Forelimb muscle (tissue), 1 donor: ENCODE measurements around the gene RGL3. TPM values are rescaled to one million over a fixed set of nuclear protein-coding genes. Genes with fewer than 3 reads are reported as not detected.
"Not testable (repeated sequence)": the region's sequence is repeated elsewhere in the genome, so short reads cannot be mapped to it uniquely, and the experiment has no call there.

Experiments used
- DNase-seq: peaks from one replicate; pipeline ENCODE4 v3.0.0-alpha.2; 2013; ENCODE audit warnings: low read depth
- polyA plus RNA-seq: library from polyadenylated mRNA; unstranded; fragments of 120-200 nt; gene quantifications from one replicate; pipeline ENCODE4 v1.2.1, GENCODE V29; 2013; ENCODE audit not compliant: insufficient read length

RGL3 gene
- polyA plus RNA-seq, 1 donor = 0.40 TPM

DNA sequence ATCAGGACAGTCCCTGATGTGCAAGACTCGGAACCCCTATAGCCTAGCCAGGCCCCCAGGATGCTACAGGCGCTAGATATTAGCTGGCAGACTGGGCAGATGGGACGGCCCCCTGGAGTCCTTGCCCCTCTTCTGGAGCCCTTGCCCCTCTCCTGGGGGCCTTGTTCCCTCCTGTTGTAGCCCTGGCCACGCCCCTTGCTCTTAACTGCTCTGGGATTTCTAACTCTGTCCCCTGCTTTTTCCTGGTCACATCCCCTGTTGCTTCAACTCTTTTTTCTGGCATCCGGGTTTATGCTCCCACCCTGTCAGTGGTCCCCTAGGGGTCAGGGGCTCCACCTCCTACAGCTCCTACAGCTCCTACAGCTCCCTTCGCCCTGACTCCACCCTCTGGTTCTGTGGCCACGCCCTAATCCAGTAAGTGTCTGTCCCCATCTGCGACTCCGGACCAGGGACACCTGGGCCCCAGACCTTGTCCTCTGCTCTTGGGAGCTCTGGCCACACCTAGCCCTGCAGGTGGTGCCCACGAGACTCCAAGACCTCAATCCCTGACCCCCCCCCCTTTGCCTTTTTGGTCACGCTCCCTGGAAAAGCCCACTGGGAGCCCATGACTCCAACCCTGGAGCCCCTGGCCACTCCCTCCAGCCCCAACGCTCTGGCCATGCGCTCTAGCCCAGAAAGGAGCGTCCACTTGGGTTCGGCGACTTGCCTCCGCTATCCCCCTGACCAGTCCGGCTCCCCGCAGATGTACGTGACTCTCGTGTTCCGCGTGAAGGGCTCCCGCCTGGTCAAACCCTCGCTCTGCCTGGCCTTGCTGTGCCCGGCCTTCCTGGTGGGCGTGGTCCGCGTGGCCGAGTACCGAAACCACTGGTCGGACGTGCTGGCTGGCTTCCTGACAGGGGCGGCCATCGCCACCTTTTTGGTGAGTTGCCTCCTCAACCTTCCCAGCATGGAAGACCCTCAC, 57.1 kb downstream of the RGL3 start:
- no peak for DNase-seq

DNA sequence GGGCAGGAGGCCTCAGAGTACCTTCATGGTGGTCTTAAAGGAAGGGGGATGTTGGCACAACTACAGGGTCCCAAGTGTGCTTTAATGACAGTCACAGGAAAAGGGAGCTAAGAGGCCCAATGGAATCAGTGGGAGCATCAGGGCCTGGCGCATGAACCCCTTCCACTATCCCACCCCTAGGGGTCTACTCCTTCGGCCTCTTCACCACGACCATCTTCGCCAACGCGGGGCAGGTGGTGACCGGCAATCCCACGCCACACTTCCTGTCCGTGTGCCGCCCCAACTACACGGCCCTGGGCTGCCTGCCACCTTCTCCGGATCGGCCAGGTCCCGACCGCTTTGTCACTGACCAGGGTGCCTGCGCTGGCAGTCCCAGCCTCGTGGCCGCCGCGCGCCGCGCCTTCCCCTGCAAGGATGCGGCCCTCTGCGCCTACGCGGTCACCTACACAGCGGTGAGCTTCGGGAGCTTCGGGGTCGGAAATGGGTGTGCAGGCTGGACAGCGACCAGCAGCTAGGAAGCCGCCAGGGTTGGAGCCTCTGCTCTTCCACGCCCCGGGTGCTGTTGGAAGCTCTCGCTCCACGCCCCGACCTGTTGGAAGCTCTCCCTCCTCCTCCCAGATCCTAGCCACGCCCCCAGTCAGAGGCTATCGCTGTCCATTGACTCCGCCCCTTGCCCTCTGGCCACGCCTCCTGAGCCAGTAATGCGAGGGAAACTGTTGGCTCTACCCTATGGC, 57.9 kb downstream of the RGL3 start:
- no peak for DNase-seq

DNA sequence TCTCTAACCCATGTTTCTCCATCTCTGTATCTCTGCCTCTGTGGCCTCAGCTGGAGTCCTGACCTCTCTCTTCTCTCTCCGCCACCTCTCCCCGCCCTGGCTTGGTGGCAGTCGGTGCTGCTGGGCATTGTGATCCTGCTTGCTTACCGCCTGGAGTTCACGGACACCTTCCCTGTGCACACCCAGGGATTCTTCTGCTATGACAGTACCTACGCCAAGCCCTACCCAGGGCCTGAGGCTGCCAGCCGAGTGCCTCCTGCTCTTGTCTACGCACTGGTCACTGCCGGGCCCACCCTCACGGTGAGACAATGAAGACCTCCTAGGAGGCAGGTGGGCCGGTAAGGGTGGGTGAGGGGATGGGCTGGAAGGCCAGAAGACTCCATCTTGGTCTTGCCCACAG, 59.7 kb downstream of the RGL3 start:
- no peak for DNase-seq

DNA sequence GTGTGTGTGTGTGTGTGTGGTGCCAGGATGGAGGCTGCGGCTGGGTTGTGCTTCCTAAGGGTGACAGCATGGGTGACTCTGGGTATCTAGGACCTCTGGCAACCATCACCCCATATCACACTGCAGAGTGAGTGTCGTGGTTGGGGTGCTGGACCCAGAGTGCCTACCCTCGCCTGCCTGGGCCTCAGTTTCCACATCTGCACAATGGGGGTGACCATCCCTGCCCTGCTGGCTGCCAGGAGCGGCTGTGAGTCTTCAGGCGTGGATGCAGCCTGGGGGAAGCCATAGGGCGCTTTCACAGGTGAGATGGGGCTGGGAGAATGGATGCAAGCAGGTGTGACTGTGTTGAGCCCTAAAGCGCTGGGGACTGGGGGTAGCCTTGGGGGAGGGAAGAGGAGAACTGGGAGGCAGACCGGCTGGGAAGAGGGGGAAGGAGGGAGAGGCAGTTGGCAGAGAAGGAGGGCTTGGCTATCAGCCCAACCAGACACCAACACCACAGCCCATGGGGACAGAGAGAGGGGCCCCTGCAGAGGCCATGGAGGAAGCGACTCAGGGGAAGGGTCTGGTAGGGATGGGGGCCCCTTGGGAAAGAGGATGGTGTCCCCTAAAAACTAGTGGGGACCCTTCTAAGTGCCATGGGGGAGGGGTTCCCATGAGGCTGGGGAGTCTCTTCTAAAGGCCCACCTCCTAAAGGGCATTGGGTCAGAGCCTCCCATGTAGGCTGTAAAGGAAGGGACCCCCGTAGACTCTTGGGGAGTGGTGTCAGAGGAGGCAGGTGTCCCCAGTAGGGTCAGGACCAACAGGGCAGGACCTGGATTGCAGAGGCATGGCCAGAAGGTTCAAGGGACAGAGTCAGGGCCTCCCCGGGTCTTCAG, 62.2 kb downstream of the RGL3 start:
- no peak for DNase-seq

DNA sequence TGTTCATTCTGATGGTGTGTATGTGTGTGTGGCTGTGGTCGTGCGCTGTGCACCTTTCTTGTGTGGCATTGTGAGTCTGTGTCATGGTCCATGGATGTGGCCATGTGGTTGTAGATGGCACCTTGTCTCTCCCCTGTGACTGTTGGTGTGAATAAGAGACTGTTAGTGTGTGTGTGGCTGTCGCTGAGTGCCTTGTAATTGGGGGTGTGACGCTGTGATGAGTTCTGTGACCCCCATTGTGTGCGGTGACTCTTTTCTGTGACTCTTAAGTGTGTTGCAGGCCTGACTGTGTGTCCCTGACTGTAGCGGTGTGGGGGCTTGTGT, 63.1 kb downstream of the RGL3 start:
- DNase-seq = no peak

DNA sequence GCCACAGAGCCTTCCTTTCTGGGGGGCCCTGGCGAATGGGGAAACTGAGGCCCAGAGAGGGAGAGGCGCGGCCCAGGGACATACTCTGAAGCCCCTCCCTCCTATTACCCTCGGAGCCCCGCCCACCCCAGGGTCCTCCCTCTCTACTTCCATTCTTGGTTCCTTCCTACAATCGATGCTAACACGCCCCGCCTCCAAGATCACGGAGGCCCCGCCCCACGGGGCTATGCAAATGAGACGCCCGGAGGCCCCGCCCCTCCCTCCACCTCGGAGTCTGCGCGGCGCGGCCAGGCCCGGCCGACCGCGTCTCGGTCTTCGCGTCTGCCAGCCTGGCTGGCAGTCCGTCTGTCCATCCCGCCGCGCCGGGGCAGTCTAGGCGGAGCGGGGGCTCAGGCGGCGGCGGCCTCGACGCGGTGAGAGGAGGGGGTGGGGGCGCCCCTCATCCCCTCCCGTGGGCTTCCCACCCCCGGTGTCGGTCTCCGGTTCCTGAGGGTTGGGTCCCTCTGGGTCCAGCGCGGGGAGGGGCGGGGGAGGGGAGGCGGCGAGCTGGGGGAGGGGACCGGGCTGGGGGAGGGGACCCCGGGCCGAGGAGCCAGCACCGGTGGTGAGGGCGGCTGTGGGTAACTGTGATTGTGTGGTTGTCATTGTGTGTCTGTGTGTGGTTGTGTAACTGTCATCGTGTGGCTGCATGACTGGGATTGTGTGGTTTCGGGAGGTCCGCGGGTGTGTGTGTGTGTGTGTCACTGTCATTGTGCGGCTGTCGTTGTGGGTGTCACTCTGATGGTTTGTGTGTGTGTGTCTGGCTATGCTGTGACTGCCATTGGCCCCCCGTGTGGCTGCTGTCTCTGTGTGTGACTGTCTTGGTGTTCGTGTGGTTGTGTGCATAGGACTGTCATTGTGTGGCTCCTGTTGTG, 63.7 kb downstream of the RGL3 start, which contains the start of gene PLPPR2:
Gene PLPPR2, plus strand, starts transcription at position 273 of the 914 bp plus-strand sequence. CDS start 2,242 bp downstream, outside the sequence.
- DNase-seq = peak; percentile 62

DNA sequence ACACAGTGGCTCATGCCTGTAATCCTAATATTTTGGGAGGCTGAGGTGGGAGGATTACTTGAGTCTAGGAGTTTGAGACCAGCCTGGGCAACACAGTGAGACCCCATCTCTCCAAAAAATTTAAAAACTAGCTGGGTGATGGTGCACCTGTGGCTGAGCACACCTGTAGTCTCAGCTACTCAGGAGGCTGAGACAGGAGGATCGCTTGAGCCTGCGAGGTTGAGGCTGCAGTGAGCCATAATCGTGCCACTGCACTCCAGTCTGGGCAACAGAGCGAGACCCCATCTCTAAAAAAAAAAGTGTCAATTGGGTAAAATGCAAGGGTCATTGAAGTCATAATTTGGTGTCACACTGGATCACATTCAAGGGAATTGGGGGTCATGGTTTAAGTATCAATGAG, 65.0 kb downstream of the RGL3 start:
- DNase-seq = not testable (repeated sequence)

DNA sequence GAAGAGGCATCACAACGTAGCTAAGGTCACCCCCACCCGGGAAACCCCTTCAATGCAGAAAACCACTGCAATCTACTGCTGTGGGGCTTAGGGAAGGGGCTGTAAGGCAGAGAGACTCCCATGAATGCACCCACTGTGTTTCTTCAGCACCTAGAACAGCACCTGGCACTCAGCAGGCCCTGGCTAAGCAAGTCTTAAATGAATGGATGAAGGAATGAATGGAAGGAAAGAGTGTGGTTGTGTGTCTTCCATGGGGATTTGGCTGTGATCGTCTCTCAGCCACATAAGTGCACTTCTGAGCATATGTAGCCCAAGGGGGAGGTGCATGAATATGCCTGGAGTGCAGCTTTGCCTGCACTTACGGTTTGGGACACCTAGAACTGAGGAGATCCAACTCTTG, 69.9 kb downstream of the RGL3 start:
- no peak for DNase-seq

DNA sequence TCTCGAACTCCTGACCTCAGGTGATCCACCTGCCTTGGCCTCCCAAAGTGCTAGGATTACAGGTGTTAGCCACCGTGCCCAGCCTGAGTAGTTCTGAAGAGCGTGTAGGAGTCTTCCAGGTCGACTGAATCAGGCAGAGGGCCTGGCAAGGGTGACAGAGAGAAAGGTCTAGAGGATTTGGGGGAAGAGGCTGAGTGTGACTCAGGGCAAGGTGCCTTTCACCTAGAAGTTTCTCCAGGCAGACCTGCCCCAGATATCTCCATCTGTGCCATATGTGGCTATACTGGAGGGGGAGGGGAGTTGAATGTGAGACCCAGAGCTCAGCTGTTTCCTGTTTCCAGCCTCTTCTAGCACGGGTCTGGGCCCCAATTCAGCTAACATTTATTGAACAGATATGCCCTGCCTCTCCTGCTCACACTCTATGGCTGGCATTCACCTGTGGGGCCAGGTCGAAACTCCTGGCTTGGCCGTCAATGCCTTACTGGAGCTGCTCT, 71.5 kb downstream of the RGL3 start:
- DNase-seq = no peak

DNA sequence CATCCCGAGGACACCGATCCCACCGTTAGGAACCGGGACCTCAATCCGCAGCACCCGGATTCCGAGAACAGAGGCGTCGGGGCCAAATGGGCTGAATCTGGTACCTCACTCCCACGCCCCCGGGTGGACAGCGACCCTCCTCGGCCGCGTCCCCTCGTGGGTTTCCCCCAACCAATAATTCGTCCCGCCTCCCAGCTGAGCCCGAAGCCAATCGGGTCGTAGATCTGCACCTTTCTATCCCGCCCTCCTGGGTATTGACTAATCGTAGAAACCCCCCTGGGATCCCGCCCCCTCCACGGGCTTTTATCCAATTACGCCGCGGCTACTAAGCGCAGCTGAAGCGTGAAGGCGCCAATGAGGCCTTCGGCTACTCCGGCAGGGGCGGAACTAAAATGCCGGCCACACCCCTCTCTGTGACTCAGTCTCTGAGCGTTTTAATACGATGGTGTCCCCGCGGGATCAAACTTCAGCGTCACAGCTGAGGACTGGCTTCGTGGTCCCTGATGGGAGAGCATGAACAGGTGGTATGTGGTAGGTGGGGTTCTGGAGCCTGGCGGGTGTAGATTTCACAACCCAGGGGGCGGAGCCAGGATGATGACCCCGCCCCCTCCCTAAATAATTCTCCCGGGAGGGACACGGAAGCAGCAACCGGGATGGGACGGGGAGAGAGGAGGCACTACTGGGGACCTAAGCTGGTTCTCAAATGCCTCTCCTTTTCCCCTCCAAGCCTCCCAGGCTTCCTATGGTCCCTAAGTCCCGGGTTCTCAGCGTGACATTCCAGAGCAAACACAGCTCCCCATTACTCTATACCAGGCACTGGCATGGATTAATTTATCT, 72.8 kb downstream of the RGL3 start, which contains the start of the genes CCDC159 and TMEM205:
Gene CCDC159, plus strand, starts transcription at position 416 of the 837 bp plus-strand sequence. Its CDS starts 88 bp downstream, at position 504.
Gene TMEM205, minus strand, starts transcription at position 165 of the 837 bp plus-strand sequence. CDS start 649 bp downstream, outside the sequence.
- DNase-seq = peak; percentile 82

DNA sequence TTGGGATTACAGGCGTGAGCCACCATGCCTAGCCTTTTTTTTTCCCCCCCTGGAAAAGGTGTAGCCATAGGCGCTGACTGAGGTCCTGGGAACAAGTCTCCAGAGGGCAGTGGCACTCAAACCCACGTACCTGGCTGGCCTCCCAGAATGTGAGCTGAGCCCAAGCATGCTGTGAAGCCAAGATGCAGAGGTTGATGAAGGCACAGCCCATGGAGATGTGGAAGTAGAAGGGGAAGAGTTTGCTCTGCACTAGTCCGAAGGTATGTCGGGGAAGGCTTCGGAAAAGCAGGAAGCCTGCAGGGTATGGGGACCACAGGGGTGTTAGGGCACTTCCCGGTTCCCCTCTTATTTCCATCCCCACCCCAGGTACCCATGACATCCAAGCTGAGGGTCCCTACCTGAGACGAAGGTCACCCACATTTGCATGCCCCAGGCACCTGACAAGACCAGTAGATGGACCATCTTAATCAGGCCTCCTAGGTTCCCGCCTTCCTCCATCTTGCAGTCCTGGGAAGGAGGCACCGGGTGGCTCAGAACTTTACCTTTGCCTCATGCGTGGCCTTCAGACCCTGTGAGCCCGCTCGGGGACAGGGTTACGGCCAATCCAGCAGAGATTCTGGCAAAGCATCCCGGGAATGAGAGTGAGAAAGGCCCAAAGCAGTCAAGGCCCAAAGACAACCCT, 73.9 kb downstream of the RGL3 start:
- DNase-seq = no peak

Other genes with a start within 250 kb of the RGL3 start
- 103 TPM for gene KANK2, start 221.8 kb downstream of the RGL3 start, polyA plus RNA-seq
- gene ANGPTL8, start 179.7 kb downstream of the RGL3 start, polyA plus RNA-seq = 0.87 TPM
- 34.5 TPM for gene DOCK6, start 156.8 kb downstream of the RGL3 start, polyA plus RNA-seq
- not detected for gene TSPAN16, start 123.2 kb downstream of the RGL3 start, polyA plus RNA-seq
- 5.2 TPM for gene RAB3D, start 79.7 kb downstream of the RGL3 start, polyA plus RNA-seq
- 44.9 TPM for gene TMEM205, start 73.0 kb downstream of the RGL3 start, polyA plus RNA-seq
- 7.6 TPM for gene CCDC159, start 72.8 kb downstream of the RGL3 start, polyA plus RNA-seq
- gene PLPPR2, start 63.9 kb downstream of the RGL3 start, polyA plus RNA-seq = 11.3 TPM
- gene SWSAP1, start 44.6 kb downstream of the RGL3 start, polyA plus RNA-seq = 1.3 TPM
- gene EPOR, start 35.0 kb downstream of the RGL3 start, polyA plus RNA-seq = 2.9 TPM
- 0.20 TPM for gene ODAD3, start 15.8 kb upstream of the RGL3 start, polyA plus RNA-seq
- gene PRKCSH, start 16.3 kb upstream of the RGL3 start, polyA plus RNA-seq = 158 TPM
- 0.04 TPM for gene ELAVL3, start 61.7 kb upstream of the RGL3 start, polyA plus RNA-seq
- gene ZNF653, start 86.5 kb upstream of the RGL3 start, polyA plus RNA-seq = 6.0 TPM
- 38.2 TPM for gene ECSIT, start 109.8 kb upstream of the RGL3 start, polyA plus RNA-seq
- 179 TPM for gene CNN1, start 119.5 kb upstream of the RGL3 start, polyA plus RNA-seq
- gene ELOF1, start 139.9 kb upstream of the RGL3 start, polyA plus RNA-seq = 31.8 TPM
- 1.1 TPM for gene ACP5, start 158.3 kb upstream of the RGL3 start, polyA plus RNA-seq
- gene ZNF627, start 178.2 kb upstream of the RGL3 start, polyA plus RNA-seq = 11.7 TPM